ENCODE data around the gene C1QTNF8. TPM values are rescaled to one million over a fixed set of nuclear protein-coding genes. Genes with fewer than 3 reads are reported as not detected.

The C1QTNF8 gene
- total and polyA plus RNA-seq, 11 donors = not detected

DNA sequence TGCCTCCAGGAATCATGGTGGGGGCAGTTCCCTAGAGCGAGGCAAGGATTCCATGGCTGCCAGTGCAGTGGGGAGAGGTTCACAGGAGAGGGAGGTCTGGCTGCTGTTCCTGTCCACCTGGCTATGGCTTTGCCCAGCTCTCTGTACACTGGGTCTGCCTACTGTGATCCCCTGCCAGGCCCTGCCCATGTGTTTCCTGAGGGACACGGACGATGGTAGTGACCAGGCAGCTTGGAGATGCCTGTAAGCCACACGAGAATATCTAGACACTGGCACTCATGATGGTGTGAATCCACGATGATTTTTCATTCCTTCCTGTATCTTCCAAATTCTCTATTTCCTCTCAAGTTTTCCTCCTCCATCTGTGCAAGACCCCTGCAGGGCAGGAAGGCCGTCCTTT is 11.1 kb downstream of the C1QTNF8 start:
- H3K27me3 ChIP-seq = peaks cover 12 to 87% (median 21%) of the 10 kb centered on the region in 9 donors
- ATAC-seq (no peak), DNase-seq (no peak)
- H3K27ac ChIP-seq = no peak overlapping the region
- peaks cover 0 to 19% (median 6%) of the 10 kb centered on the region in 12 donors for H3K4me1 ChIP-seq
- H3K9me3 ChIP-seq = peaks cover 0 to 22% (median 12%) of the 10 kb centered on the region in 12 donors
- 84 to 89% (median 87%) methylated on average over 6 of the region's 6 CpGs for WGBS, 4 donors
- TF ChIP-seq POLR2A (IDR thresholded peaks at IDR 0.05) = no peak
- TF ChIP-seq, protein P1, sequence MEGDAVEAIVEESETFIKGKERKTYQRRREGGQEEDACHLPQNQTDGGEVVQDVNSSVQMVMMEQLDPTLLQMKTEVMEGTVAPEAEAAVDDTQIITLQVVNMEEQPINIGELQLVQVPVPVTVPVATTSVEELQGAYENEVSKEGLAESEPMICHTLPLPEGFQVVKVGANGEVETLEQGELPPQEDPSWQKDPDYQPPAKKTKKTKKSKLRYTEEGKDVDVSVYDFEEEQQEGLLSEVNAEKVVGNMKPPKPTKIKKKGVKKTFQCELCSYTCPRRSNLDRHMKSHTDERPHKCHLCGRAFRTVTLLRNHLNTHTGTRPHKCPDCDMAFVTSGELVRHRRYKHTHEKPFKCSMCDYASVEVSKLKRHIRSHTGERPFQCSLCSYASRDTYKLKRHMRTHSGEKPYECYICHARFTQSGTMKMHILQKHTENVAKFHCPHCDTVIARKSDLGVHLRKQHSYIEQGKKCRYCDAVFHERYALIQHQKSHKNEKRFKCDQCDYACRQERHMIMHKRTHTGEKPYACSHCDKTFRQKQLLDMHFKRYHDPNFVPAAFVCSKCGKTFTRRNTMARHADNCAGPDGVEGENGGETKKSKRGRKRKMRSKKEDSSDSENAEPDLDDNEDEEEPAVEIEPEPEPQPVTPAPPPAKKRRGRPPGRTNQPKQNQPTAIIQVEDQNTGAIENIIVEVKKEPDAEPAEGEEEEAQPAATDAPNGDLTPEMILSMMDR (IDR thresholded peaks at IDR 0.05) = no peak
- H3K4me3 ChIP-seq = no peak overlapping the region
- no peaks in the 10 kb centered on the region for H3K36me3 ChIP-seq
- intact Hi-C loops (cut with DNase I) = no loop called here

DNA sequence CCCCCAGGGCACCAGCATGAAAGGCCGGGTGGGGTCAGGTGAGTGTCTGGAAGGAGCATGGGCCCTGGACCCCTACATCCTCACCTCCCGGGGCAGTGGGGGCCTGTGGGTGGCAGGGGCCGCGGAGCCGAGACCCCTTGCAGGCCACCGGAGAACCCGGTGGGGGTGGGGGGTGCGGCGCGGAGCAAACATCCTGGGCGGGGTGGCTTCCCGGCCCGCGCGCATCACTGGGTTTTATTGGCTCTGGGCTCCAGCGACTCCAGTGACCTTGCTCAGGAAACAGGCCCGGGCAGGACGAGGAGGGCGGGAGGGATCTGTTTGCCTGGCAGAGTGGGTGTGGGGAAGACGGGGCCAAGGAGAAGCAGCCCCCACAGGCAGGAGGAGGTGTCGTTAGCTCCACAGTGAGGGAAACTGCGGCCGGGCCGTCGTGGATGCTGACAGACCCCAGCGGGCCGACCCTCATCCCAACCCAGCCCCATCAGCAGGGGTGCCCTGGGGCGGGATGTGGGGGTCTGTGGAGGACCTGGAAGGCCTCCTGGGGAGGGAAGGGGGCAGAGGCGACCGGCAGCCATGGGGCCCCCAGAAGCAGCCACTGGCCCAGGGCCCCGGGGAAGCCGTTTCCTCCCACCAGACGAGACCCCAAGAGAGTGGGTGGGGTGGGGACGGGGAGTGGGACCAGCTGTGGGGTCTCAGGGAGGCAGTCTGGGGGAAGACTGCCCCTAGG is 12.9 kb downstream of the C1QTNF8 start:
- Histone ChIP-seq H3K4me3 (no peak overlapping the region), H3K27me3 (peaks cover 13 to 88% (median 24%) of the 10 kb centered on the region in 9 donors), H3K9me3 (peaks cover 0 to 22% (median 12%) of the 10 kb centered on the region in 12 donors), H3K4me1 (peaks cover 0 to under 1% (median 0%) of the 10 kb centered on the region in 12 donors), H3K36me3 (no peaks in the 10 kb centered on the region), H3K27ac (no peak overlapping the region)
- 62 to 69% (median 66%) methylated on average over 25 to 34 of the region's 34 CpGs for WGBS, 4 donors
- TF ChIP-seq, protein P1 (IDR thresholded peaks at IDR 0.05) = no peak
- TF ChIP-seq POLR2A (IDR thresholded peaks at IDR 0.05) = no peak
- ATAC-seq = no peak
- DNase-seq = no peak
- intact Hi-C loops (cut with DNase I) = no loop called here

DNA sequence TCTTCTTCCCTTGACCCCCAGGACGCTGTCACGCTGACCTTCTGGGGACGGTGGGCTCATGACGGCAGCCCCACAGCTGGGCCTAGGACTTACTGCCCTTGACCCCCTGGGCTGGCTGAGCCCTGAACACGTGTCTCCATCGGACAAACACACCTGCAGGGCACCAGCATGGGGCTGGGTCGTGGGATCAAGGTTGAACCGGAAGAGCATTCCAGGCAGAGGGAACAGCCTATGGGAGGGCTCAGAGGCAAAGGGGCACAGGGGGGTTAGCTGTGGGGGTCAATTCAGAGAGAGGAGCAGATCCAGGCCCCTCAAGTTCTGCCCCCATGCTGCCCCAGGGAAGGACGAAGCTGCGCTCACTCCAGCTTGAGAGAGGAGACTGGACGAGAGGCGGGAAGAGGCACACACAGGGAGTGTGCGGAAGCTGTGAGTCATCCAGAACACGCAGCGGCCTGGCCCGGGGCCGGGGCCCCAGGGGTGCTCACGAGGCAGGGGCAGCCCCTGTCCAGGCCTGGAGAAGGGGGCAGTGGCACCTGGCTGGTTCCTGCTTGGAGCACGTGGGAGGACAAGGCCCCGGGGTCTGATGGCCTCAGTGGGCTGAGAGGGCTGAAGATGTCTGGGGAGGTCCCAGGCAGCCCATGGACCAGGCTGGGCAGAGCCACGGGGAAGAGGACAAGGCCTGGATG is 13.6 kb downstream of the C1QTNF8 start:
- Histone ChIP-seq H3K27ac (no peak overlapping the region), H3K4me3 (no peak overlapping the region), H3K27me3 (peaks cover 14 to 88% (median 24%) of the 10 kb centered on the region in 9 donors), H3K9me3 (peaks cover 0 to 22% (median 12%) of the 10 kb centered on the region in 12 donors), H3K4me1 (no peaks in the 10 kb centered on the region), H3K36me3 (no peaks in the 10 kb centered on the region)
- DNase-seq = no peak
- ATAC-seq = no peak
- TF ChIP-seq POLR2A (IDR thresholded peaks at IDR 0.05) = no peak
- intact Hi-C loops (cut with DNase I) = no loop called here
- 59 to 69% (median 61%) methylated on average over 16 to 21 of the region's 21 CpGs for WGBS, 4 donors

DNA sequence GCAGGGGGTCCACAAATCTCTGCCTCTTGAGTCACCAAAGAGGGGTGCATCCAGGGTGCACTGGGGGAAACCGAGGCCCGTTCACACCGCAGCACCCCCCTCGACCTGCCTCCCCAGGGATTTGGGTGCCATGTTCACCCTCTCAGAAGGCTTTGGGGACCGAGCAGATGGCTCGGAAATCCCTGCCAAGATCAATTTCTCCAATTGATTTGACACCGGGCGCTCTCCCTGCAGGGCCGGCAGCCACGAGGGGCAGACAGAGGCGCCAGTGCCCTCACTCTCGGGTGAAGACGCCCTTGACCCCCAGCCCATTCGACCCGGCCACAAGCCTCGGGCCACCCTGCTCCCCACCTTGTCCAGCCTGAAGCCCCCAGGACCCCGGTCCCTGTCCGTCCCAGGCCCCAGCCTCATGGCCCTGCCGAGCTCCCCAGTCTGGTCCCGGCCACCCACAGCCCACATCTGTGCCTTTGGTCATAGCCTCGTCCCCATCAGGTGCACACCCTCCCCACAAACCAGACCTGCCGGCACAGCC is 14.2 kb downstream of the C1QTNF8 start:
- no peak for TF ChIP-seq POLR2A (IDR thresholded peaks at IDR 0.05)
- TF ChIP-seq, protein P1 (IDR thresholded peaks at IDR 0.05) = no peak
- DNase-seq (no peak), ATAC-seq (no peak)
- H3K36me3 ChIP-seq = no peaks in the 10 kb centered on the region
- intact Hi-C loops (cut with DNase I) = no loop called here
- peaks cover 17 to 88% (median 24%) of the 10 kb centered on the region in 9 donors for H3K27me3 ChIP-seq
- H3K9me3 ChIP-seq = peaks cover 0 to 22% (median 12%) of the 10 kb centered on the region in 12 donors
- H3K27ac ChIP-seq = no peak overlapping the region
- no peak overlapping the region for H3K4me3 ChIP-seq
- WGBS, 4 donors = 67 to 77% (median 68%) methylated on average over 20 to 22 of the region's 22 CpGs
- no peaks in the 10 kb centered on the region for H3K4me1 ChIP-seq
